HG03196 (cell line): ENCODE results near the gene NES.
"Not testable (repeated sequence)": the region's sequence is repeated elsewhere in the genome, so short reads cannot be mapped to it uniquely, and the experiment has no call there.

ENCODE experiments used
- ATAC-seq: cut with Tn5 transposase; IDR thresholded peaks from one replicate; pipeline ENCODE4 v1.9.1; 2021; ENCODE audit not compliant: unreplicated experiment

Gene NES

DNA sequence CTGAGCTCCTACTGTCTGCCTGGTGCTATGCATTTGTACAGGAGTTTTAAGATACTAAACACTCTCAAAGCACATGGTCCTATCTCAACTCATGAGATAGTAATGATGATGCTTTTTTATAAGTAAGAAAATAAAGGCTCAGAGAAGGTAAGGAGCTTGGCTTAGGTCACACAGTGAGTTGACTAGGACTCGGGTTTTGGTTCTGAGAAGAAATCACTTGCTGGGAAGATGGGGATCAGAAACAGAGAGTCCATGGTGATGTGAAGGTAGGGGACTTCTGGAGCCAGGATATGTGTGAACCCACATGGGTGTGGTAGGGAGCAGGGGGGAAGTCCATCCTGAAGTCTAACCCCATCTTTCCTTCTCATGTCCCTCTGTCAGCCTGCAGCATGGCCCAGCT lies 31.5 kb downstream of the NES start:
- ATAC-seq = no peak

DNA sequence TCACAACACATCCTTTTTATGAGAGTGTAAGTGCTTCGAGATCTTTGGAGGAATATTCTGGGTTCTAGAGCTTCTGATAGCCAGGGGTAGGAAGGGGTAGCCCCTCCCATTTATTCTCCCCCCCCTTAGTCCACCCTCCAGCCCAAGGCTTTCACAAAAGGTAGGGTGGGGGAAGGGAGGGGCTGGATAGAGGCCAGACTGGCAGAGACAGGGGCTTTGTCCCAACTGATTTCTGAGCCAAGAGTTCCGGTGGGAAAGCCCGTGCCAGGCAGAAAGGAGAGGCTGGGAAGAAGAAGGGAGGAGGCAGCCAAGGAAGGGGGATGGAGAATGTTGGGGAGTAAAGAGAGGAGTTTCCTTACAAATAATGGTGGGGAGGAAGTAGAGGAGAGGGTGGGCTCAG lies 32.2 kb downstream of the NES start:
- no peak for ATAC-seq

DNA sequence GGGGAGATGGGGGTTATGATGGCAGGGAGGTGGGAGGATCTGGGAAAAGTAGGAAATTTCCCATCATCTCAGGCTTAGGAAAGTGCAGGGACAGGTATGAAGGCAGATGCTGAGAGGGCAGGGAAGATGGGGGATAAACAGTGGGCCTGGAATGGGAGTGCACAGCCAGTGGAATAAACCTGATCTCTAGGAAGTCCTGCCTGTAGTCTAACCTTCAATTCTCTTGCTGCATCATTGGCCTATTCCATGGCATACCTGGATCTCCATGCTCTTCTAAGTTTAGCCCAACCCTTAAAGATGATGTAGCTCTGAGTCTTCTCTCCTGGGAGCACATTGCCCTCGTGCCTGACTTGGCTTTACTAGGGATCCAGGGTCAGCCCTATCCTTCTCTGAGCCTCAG lies 32.6 kb downstream of the NES start:
- no peak for ATAC-seq

- no peak for ATAC-seq
Measured at GRCh38 chr1:156644146-156644545, 33.1 kb downstream of the NES start.

DNA sequence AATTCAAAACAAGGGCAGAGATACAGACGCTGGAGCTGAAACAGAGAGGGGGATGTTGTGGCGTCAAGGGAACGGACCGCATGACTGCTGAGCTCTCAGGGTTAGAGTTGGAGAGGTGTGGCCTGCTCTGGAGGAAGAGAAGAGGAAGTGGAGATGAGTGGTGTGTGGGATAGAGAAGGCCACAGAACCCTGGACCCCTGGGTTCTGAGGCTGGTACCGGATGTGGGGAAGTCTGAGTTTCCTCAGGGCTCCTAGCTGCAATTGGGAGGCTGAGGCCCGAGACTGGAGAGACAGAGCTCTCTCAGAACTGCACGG lies 33.5 kb downstream of the NES start:
- ATAC-seq = no peak

- no peak for ATAC-seq
Measured at GRCh38 chr1:156643049-156643777, 34.0 kb downstream of the NES start.

- no peak for ATAC-seq
Measured at GRCh38 chr1:156642265-156643048, 34.8 kb downstream of the NES start.

- ATAC-seq = no peak
Measured at GRCh38 chr1:156641761-156642264, 35.4 kb downstream of the NES start, which contains the start of gene BCAN. Gene BCAN, plus strand, starts transcription at chr1:156642117. Its CDS starts 3,938 bp downstream, at chr1:156646055.

DNA sequence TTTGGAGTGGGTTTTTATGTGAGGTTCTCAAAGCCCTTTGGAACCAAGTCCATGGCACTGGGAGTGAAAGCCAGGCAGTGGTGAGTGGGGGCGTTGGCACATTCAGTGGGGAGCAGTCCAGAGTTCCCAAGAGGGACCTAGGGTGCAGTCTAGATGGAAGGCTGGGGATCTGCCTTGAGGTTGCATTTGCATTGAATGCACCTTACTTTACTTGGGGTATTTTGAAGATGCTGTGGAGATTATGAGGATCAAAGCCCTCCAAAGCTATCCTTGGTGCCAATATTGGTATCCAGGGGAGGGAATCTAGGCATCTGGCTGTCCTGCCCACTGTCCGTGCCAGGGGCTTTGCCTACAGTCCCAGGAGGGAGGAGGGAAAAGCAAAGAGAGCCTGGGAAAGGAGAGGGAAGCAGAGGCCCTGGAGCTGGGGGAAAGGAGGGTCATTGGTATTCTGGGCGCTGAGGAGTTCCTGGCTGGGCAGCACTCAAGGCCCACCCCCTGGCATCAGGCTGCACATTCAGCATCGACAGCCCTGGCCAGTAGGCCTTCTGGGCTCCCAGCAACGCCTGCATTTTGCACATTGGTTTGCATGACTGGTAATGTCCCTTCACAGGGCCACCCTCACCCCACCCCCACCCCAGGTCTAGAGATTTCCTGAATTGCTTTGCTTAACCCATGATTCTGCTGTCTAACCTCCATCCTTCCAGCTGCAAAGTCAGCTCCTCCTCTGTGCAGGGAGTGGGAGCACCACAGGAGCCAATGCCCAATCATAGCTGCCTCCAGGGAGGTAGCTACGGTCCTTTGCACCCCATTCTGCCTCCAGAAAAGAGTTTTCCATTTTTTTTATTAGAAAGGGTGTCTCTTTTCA lies 36.1 kb downstream of the NES start:
- ATAC-seq = no peak

GRCh38 chr1:156639601-156640101 lies 37.6 kb downstream of the NES start:
- ATAC-seq = no peak

GRCh38 chr1:156638189-156638985 lies 38.8 kb downstream of the NES start:
- ATAC-seq = no peak

- ATAC-seq = no peak
Measured at GRCh38 chr1:156632355-156632754, 44.9 kb downstream of the NES start.

- not testable (repeated sequence) for ATAC-seq
Measured at GRCh38 chr1:156631152-156631551, 46.1 kb downstream of the NES start.

GRCh38 chr1:156629823-156630449 lies 47.3 kb downstream of the NES start:
- no peak for ATAC-seq

GRCh38 chr1:156627313-156627880 lies 49.8 kb downstream of the NES start:
- no peak for ATAC-seq

GRCh38 chr1:156626079-156626438 lies 51.1 kb downstream of the NES start:
- no peak for ATAC-seq

- ATAC-seq = no peak
Measured at GRCh38 chr1:156625436-156626078, 51.6 kb downstream of the NES start.

DNA sequence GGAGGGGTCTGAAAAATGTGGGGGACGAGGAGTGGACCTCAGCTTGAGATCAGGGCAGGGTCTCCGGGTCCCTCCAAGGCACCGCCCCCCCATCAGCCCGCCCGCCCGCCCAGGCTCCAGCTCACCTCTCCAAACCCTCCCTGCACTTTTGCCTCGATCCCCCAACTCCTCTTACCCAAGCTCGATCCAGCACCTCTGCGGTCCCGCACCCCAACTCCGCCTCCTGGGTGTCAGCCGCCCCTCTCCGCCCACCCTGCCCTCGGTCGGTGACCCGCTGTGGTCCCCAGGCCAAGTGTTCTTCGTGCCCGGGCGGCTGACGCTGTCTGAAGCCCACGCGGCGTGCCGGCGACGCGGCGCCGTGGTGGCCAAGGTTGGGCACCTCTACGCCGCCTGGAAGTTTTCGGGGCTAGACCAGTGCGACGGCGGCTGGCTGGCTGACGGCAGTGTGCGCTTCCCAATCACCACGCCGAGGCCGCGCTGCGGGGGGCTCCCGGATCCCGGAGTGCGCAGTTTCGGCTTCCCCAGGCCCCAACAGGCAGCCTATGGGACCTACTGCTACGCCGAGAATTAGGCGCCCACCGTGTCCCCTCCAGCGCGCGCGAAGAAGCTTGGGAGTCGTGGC lies 52.3 kb downstream of the NES start:
- no peak for ATAC-seq
